ENCODE data around the gene TMTC4. TPM values are rescaled to one million over a fixed set of nuclear protein-coding genes. Genes with fewer than 3 reads are reported as not detected.

The TMTC4 gene
- total RNA-seq, 1 donor from 2014 or later, result 25.8 TPM

GRCh38 chr13:100608906-100609305 is 65.7 kb downstream of the TMTC4 start:
- TF ChIP-seq CTCF (IDR thresholded peaks at IDR 0.05) (no peak), POLR2AphosphoS5 (IDR thresholded peaks at IDR 0.05; ENCODE audit: insufficient read depth in 1 of 2, low read depth in 1 of 2) (no peak), POLR2A (IDR thresholded peaks at IDR 0.05) (no peak)
- H3K4me3 ChIP-seq, result no peak overlapping the region
- H3K9me3 ChIP-seq, result no peaks in the 10 kb centered on the region
- intact Hi-C loops (cut with DNase I), result no loop called here
- no peaks in the 10 kb centered on the region for H3K27me3 ChIP-seq
- H3K36me3 ChIP-seq, result peaks cover 0 to 7% of the 10 kb centered on the region in 2 donors
- no peak for DNase-seq (ENCODE audit: extremely low spot score in 2 of 2)
- no peak overlapping the region for H3K27ac ChIP-seq
- no peaks in the 10 kb centered on the region for H3K4me1 ChIP-seq

- intact Hi-C loops (cut with DNase I), result no loop called here
- Histone ChIP-seq H3K27ac (no peak overlapping the region), H3K9me3 (no peaks in the 10 kb centered on the region), H3K27me3 (no peaks in the 10 kb centered on the region), H3K4me1 (no peaks in the 10 kb centered on the region), H3K4me3 (no peak overlapping the region), H3K36me3 (peaks cover 0 to 7% of the 10 kb centered on the region in 2 donors)
- TF ChIP-seq POLR2A (IDR thresholded peaks at IDR 0.05) (no peak), POLR2AphosphoS5 (IDR thresholded peaks at IDR 0.05; ENCODE audit: insufficient read depth in 1 of 2, low read depth in 1 of 2) (no peak), CTCF (IDR thresholded peaks at IDR 0.05) (no peak)
- DNase-seq (ENCODE audit: extremely low spot score in 2 of 2), result no peak
Observed at GRCh38 chr13:100608489-100608888, 66.1 kb downstream of the TMTC4 start.

- H3K9me3 ChIP-seq, result no peaks in the 10 kb centered on the region
- peaks cover 0 to 7% of the 10 kb centered on the region in 2 donors for H3K36me3 ChIP-seq
- intact Hi-C loops (cut with DNase I), result no loop called here
- TF ChIP-seq POLR2A (IDR thresholded peaks at IDR 0.05) (no peak), CTCF (IDR thresholded peaks at IDR 0.05) (no peak), POLR2AphosphoS5 (IDR thresholded peaks at IDR 0.05; ENCODE audit: insufficient read depth in 1 of 2, low read depth in 1 of 2) (no peak)
- DNase-seq (ENCODE audit: extremely low spot score in 2 of 2), result no peak
- H3K27ac ChIP-seq, result no peak overlapping the region
- H3K4me3 ChIP-seq, result no peak overlapping the region
- H3K4me1 ChIP-seq, result peaks cover 5% of the 10 kb centered on the region
- no peaks in the 10 kb centered on the region for H3K27me3 ChIP-seq
Observed at GRCh38 chr13:100604918-100605710, 69.5 kb downstream of the TMTC4 start.

GRCh38 chr13:100602493-100603111 is 72.0 kb downstream of the TMTC4 start:
- Histone ChIP-seq H3K27ac (no peak overlapping the region), H3K36me3 (peaks cover 0 to 7% of the 10 kb centered on the region in 2 donors), H3K4me1 (peaks cover 5% of the 10 kb centered on the region), H3K4me3 (no peak overlapping the region), H3K9me3 (no peaks in the 10 kb centered on the region), H3K27me3 (no peaks in the 10 kb centered on the region)
- no peak for DNase-seq (ENCODE audit: extremely low spot score in 2 of 2)
- intact Hi-C loops (cut with DNase I), result no loop called here
- TF ChIP-seq POLR2AphosphoS5 (IDR thresholded peaks at IDR 0.05; ENCODE audit: insufficient read depth in 1 of 2, low read depth in 1 of 2) (no peak), CTCF (IDR thresholded peaks at IDR 0.05) (no peak), POLR2A (IDR thresholded peaks at IDR 0.05) (no peak)

GRCh38 chr13:100601716-100602115 is 72.9 kb downstream of the TMTC4 start:
- intact Hi-C loops (cut with DNase I), result no loop called here
- H3K4me3 ChIP-seq, result no peak overlapping the region
- no peak for DNase-seq (ENCODE audit: extremely low spot score in 2 of 2)
- H3K9me3 ChIP-seq, result no peaks in the 10 kb centered on the region
- no peaks in the 10 kb centered on the region for H3K27me3 ChIP-seq
- peaks cover 5% of the 10 kb centered on the region for H3K4me1 ChIP-seq
- peaks cover 0 to 7% of the 10 kb centered on the region in 2 donors for H3K36me3 ChIP-seq
- H3K27ac ChIP-seq, result no peak overlapping the region
- TF ChIP-seq CTCF (IDR thresholded peaks at IDR 0.05) (no peak), POLR2AphosphoS5 (IDR thresholded peaks at IDR 0.05; ENCODE audit: insufficient read depth in 1 of 2, low read depth in 1 of 2) (no peak), POLR2A (IDR thresholded peaks at IDR 0.05) (no peak)

Measured in vagina (tissue), 2 donors.